ENCODE measurements around the gene ATXN1.

Gene ATXN1

DNA sequence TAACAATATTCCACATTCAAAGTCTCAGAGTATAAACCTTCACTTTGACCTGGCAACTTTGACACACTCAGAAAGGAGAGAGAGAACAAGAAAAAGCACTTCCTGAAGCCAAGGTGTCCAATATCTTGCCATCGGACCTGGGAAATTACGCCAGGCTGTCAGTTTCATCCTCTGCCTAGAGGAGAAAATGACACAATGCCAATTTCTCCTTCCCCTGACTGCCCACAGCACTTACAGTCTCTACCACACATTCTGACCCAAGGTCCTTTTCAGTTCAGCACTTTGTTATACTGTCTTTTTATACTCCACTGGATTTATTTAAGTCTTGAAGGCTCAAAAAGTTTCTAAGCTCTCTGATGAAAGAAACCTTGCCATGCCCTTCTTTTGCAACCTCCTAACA, 272.4 kb downstream of the ATXN1 start:
- no peak for DNase-seq

DNA sequence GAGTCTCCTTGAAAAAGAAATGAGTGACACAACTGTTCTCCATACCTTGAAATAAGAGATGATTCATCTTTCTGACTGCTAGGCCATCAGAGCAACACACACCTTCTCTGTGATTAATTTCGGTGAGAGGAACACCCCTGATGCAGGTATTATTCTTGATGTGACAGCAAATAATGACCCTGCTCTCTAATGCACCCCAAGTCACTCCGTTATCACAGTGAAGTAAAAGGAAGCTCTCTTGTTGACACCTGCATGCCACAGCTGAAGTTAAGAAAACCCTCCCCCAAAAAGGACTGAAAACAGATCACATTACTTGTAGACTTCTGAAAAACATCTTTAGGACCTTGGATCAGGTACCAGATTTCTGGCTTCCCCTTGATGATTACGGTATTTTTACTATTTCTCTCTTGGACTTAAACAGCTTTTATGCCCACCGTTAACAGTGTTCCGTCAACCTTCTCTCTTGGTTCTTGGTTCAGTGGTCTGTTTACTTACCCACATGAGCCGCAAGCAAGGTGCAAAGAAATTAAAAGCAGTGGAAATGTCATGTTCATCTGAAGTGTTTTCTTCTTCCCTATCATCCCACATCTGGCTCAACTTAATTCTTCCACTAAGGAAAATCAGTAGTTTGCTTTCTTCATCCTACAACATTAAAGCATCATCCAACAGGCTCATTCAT, 273.1 kb downstream of the ATXN1 start:
- no peak for DNase-seq

DNA sequence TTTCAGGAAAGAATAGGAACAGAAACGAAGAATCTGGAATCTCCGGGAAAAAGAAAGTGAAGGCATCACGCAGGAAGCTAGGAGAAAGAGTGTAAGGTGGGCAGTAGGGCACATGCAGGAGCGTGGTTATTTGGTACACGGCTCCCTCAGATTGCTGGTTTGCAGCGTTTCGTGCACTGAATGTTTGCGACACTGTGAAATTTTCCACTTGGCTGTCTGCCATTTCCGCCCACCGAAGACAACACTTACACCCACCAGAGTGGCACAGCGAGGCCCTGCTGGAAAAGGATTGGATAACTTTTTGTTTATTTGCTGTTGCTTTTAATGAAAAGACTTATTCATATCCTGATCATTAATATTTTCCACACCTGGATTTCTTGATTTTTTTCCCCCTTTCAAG, 274.6 kb downstream of the ATXN1 start:
- no peak for DNase-seq

DNA sequence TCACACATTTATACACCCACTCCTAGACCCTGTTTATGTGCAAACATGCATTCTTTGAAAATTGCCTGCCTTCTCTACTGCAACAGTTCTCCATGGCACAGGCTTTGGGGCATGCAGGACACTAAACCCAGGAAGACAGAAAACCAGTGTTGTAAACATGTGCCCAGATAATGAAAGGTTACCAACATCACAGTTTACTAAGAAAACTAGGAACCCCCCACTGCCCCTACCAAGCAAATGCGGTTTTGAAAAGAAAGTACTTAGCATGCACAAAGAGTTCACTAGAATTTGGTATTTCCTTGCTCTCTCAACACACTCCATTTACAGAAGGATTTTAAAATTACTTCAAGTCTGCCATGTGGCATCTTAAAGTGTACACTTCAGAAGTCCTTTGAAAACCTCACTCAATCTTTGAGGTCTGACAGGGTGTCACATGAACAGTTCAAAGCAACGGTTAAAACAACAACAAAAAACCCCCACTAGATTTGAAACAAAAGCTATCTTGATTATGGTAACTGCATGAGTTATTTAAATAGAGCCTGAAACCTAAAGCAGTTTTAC, 277.9 kb downstream of the ATXN1 start:
- no peak for DNase-seq

DNA sequence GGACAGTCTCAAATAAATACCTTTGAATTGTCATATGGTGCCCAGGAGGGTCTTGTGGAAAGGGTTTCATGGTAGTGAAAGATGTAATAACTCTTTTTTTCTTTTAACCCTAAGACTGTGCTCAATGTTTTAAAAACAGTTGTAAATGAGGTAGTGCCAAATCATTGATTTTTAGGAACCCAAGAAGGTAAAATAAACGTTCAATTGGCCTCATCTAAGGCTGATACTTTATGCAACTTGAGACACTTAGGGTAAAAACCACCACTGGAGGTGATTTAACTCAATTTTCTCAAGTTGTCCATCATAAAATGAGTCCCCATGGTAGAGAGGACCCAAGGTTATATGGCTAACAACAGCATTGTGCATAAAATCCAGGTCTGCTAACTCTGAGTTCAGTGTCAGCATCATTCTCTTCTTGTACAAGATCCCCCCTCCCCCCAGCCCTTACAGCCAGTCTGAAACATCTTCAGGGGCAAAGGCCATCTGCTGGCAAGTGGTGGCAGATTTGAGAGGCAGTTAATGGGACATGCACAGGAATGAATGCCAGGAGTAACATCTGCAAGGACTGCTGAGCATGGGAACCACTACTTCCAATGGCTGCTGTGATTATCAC, 278.5 kb downstream of the ATXN1 start:
- no peak for DNase-seq

DNA sequence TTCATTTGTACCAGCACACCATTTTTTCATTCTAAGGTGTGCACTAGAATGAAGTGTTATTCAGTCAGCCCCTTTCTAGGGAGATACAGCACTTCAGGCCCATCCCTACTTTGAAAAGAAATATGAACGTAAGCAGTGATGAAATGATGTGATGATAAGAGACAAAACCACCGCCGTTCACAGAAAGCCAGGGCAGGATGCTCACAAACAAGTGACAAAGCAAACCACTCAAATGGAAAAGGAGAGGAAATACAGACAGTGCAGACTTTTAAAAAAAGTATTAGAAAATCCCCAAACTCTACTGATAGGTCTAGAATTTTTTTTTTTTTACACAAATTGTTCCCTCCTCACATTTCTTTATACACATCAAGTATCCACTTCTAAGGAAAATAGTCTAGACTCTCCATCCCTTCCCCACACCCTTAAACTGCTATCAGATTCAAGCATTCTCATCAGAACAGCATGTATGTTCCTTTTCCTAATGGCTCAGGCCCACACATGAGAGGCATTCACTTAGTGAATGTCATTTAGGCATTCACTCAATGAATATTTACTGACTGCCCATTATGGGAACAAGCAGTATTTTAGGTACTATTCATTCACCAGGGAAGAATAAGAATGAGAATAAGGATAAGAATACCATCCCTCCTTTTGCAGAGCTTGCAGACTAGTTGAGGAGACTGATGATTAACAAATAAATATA, 279.4 kb downstream of the ATXN1 start:
- DNase-seq: no peak

DNA sequence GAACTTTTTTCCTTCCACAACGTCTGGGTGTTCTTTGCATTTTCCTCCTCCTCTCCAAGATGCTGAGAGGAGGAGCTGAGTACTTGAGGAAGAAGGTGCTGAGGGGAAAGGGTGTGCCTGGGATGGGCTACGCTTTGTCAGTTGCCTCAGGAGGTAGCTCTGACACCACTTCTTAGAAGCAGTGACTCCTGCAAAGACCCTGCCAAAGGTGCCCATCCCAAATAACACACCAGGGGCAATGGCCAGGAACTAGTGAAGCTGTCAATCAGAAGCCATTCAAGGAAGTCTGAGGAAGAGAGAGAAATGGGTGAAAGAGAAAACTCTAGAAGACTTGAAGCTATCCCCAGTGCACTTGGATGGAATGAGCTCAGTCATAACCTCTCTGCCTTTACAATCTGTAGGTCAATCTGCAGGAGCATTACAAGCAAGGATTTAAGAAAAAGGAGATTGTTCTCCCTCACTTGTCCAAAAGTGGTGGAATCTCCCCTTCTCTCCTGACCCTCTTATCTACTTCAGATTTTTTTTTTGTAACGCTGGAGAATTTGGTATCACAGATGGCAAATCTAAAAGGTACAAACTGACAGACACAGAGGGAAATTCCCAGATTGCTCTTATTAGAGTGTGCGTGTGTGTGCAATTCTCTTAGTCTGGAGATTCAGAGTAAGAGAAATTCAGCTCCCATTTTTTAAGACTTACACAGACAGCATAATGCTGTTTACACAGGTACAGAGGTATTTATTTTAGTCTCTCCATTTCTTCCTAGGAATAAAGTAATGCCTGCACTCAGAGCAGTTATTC, 280.3 kb downstream of the ATXN1 start:
- no peak for DNase-seq

DNA sequence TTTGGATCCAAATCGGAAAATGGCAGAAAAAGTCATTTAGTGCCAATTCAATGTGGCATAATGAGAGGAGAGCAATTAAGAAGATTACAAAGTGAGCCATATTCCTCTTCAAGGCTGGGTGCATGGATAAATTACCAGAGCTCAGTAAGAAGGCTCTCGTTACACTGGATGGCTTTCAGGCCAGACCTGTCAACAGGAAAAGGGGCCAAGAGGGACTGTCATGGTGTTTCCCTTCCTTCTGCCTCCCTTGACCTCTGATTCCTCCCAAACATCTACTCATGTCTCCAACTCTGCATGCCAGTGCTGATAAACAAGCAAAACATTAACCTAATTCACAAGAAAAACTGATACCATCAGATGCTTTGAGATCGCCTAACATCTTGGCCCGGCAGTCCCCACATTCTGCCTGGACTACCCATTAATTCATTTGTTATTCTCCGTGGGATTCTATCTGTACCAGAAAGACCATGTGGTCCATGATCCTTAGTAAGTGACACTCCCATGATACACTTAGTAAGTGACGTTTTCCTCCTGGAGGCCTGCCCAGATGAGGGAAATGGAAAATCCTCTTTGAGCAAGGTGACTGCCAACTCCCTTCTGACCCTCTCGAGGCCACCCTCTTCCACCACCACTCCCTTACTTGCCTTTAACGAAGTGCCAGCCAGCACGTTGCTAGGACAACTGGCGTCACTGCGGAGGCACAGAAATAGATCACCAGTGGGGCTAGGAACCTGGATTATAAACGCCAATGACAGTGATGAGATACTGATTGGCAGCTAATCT, 283.7 kb downstream of the ATXN1 start:
- DNase-seq: no peak

DNA sequence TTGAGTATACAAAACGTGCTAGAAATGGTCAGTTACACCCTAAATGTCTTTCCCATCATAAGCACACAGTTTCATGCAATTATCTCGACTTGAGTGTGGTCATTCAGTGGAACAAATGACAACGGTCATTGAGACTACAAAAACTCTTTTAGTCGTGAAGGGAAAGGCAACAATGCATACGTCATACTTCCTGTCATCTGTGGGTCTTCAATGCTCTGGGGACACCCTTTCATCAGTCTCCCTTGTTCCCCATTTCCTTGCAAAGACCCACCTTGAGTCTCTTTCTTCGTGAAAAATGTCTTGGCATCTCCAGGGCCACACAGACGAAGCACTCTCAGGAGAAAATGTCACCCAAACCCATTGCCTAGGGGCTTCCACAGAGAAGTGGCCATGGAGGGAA, 284.4 kb downstream of the ATXN1 start:
- DNase-seq: no peak

DNA sequence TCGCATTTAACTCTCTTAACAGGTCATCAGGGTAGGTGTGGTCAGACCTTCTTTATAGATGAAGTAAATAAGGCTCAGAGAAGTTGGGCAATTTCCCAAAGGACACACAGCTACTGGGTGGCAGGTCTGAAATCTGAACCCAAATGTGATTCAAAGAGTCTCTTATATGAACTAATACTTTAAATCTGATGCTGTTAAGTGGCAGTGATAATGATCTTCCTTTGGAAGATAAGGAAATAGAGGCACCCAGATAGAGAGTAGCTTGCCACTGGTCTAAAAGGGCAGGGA, 285.8 kb downstream of the ATXN1 start:
- no peak for DNase-seq

DNA sequence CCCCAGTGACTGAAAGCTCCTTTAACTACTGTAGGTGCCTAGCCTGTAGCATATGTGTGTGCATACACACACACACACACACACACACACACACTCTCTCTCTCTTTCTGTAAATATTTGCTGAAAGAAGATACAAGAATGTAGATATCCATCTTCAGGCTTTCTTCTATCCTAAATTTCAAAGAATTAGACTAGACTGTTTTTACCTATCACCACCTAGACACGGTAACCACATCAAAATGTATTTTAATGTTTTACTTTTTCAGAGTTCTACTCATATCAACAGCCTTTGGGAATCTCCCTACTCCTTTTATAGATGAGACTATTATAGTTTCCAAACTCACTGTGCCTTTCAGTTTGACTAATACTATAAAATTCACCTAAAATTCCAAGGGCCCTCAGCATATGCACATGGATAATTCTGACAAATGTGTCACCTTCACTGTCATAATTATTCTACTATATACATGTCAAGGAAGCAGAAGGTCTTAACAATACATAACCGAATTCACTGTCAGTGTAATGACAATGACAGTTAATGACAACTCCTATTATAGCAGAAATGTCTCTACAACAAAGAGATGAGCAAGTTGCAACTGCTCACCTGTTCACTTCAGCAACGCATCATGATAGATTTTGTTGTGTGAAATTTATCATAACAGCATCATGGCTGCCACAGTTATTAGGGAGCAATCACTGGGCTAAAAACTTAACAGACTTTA, 286.3 kb downstream of the ATXN1 start:
- DNase-seq: no peak

DNA sequence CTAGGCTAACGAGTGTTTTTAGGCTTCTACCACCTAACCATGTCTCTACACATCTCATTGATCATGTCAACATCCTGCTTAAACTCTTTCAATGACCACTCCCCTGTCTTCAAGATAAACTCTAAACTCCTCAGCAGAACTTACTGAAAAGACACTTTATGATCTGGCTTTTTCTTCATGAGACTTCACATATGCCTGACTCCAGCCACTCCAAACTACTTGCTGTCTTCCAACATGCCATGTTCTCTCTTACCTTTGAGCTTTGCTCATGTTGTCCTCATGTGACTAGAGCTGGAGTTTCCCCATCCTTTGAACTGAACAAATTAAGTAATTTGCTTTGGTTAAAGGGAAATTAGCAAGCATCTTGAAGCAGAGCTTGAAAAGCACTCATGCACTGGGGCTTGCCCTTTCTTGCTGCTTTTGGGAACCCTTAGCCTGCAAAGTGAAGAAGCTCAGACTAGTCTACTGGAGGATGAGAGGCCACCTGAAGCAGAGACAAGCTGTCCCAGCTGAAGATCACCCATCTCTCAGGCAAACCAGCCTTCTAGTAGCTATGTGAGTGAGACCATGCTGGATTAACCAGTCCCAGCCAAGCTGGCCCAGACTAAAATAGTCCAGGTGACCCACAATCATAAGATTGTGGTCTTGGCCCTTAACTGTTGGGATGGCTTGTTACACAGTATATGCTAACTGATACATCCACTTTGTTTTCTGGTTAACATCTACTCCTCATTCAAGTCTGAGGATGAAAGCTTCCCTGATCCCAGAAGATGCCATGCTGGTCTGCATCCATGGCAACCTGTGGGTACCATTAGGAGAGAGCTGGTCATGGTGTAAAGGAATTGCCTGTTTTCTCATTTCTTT, 287.1 kb downstream of the ATXN1 start:
- DNase-seq: no peak

DNA sequence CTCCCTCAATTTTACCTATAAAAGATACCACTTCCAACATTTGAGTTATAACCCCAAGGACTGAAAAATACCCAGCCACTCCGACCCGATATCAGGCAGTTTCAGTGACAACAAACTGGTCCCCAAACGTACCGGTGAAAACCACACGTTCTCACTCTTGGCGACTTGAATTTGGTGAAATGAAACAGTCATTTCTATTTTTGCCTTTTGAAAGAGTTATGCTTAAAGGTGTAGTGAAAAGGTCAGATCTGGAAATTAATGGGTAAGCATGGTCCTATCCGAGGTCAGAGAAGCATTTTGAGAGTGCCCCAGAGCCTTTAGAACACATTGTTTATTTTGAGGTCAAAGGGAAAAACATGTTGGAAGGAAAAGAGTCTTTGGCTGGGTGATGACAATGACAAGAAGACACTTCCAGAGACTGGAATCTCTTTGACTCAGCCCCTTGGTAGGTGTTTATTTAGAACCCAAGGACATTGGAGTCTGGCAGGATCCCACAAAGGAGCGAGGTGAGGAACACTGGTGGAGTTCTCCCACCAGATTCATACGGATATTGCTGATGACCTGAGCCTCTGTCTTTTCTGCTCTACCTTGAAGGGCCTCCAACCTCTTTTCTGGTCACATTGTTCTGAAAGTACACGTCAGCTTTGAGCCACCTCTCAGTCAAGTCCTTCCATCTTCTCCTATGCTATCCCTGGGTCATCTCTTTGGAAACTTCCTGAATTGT, 287.9 kb downstream of the ATXN1 start:
- no peak for DNase-seq

DNA sequence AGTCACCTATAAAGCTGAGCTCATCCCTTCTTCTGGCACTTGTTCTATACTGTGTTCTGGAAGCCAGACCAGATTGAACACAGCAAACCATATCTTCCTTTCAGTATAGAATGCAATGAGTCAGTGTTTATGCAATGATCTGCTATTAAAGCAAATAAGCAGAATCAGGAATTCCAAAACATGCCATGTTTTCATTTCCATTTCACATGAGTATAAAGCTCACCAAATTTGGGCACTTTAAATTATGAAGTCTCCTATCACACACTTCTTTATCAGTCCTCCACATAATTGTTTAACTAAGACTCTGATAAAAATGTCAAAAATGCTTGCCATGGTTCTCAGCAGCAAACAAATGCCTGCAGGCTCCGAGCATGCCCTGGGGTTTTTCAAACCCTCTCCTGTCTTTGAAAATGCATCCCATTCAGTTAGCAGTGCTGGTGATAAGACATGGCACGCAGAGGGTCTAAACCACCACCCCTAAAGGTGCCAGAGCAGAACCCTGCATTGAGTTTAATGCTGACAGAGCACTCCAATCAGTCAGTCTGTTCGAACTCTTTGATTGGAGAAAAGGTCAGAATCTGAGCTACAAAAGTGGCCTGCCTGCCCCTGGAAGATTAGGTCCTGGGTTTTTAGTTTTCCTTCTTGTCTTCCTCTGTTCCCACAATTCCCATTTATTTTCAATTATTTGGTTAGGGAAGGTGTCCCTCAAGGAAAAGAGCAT, 288.8 kb downstream of the ATXN1 start:
- DNase-seq: no peak

DNA sequence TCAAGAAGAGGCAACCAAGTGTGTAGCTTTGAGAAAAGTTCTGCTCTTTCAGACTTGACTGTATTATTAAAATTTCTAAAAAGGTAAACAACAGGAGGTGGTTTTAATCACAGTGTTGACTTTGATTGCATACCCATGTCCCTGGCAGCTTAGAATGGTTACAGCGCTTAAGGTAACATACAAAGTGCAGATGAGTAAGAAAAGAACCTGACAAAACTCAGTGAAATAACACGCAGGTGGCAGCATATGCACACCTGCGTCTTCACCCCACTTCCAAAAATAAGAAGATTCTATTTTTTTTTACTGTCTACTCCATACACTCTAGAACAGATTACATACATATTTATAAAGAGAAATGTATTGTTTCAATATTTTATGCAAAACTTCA, 289.4 kb downstream of the ATXN1 start:
- DNase-seq: no peak

DNA sequence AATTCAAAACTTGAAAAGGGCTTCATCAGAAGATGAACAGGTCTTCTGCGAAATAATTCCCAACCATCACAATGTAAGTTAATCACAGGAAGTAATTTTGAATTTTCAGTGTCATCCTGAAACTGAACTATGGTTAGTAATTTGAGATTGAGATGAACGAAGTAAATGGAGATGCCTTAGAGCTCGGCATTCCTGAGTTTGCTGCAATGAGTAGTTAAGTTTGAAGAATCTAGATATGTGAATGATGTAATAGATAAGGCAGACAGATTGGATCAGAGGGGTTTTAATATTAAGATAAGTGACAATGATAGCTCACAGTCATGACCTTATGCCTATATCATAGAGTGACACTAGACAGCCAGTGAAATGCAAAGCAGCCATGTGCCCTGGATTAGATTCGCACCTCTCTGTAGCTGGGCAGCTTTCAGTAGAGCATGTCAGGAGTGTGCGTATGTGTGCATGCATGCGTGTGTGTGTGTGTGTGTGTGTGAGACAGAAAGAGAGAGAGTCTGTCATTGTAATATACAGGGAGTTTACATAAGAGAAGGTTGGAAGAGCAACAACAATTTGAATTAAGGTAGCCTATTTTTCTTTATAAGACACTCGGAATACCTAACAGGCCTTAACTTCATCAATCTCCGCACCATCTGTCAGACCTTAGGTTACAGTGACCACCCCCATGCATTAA, 289.9 kb downstream of the ATXN1 start:
- DNase-seq: no peak

DNA sequence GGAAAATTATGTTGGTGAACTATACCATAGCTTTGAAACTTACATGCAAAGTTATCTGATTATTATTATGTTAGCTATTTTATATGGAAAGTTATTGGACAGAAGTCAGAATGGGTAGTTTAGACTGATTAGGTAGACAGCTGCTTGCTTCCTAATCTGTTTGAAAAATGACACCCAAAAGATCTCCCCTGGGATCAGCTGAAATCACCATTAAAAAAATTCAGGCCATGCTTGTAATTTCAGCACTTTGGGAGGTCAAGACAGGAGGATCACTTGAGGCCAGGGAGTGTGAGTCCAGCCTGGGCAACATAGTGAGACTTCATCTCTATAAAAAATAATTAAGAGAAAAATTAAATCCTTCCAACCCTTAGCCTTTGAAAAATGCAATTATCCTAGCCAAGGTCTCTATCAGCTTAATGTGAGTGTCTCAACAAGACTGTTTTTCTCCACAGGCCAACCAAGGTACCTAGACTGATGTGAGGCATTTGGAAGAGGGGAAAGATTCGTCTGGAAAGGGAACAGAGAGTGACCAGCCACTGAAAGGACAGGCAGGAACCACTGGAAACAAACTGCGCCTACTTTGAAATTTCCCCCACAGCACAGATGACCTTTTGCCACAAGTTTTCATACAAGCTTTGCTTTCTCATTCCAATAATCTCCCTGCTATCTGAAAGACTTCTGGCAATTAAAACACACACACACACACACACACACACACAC, 290.6 kb downstream of the ATXN1 start:
- no peak for DNase-seq

DNA sequence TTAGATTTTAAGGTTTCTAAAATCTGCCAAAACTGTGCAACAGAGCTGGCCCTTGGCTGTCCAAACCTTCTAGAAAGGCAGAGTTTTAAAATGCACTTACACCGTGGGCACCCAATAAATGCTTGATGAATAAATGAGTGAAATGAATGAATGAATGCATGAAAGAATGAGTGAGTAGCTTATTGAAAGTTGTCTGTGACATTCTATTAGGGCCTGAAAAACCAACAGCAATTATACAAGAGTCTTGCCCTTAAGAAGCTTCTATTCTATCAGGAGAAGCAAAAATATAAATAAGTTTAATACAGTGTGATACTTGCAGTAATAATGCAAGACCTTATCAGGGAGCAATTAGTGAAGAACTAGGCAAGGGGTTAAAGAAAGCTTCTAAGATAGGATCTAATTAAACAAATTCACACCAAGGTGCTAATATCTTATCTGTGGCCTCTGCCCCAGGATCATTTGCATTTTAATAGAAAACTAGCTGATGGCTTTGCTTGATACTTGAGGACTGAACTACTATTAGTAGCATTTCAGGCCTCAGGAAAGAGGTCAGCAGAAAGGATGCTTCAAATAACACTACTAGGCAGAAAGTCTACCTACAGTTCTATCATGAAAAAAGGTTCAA, 292.2 kb downstream of the ATXN1 start:
- DNase-seq: no peak

Measured in DMS79 treated with DMSO at 0.1 percent for 48 hours (cell line).